ENCODE measurements around the gene INTS14. TPM values are rescaled to one million over a fixed set of nuclear protein-coding genes. Genes with fewer than 3 reads are reported as not detected.

Gene INTS14
- total RNA-seq (10 to 100 TPM; 32.9 to 71.3 (median 44.9) TPM), polyA plus RNA-seq (10 to 100 TPM; 17.2 to 30.9 (median 28.0) TPM)
- long read RNA-seq, donor 1, partial matches to known transcripts, result 0 of 5 reads
- long read RNA-seq, donor 1, other reads (novel, unspliced or antisense), result 0 of 5 reads
- long read RNA-seq, donor 2, partial matches to known transcripts, result 0 of 4 reads
- long read RNA-seq, donor 2, other reads (novel, unspliced or antisense), result 0 of 4 reads

DNA sequence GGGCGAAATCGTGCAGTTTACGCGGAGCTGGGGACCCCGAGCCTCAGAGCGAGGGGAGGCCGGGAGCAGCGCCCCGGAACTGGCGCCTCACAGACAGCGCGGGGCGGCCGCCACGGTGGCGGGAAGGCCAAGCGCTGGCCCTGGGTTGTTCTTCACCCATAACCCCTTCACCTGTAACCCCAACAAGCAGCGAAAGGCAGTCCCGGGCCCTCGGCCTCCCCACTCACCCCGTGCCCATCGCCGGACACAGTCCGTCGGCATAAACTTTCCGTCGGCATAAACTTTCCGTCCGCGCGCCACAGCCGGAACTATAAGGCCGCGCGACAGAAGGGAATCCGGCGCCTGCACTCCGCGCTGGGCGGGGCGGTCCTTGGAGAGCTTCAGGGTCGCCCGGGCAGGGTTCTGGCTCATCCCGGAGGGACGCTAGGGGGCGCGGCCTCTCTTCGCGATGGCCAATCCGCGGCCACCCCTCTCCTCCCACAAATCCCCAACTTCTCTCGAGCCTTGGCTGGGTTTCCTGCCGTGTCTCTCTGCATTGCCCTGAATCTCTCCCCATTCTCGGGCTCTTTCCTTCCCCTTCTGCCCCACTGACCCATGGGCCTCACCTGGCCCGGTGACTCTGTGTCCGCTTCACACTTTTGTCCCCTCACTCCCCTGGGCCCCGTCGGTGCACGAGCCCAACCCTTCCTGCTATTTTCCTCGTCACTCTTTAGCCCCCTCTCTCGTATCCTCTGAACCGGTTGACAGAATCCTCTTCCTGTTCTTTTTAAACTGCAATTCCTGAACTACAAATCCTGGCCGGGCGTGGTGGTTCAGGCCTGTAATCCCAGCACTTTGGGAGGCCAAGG, at the start of gene INTS14:
INTS14 (minus strand) TSS at position 261 of the 848 bp plus-strand sequence. CDS start 3,751 bp downstream, outside the sequence.
- WGBS, 5 donors, result 0 to 2% (median 1%) methylated on average over 54 to 64 of the region's 64 CpGs
- peak; percentile 98 for DNase-seq
- peaks cover 0 to 7% (median 0%) of the 10 kb centered on the region in 6 donors for H3K36me3 ChIP-seq
- peak; percentile 95 to 96 (median 95) for TF ChIP-seq POLR2AphosphoS5 (IDR thresholded peaks at IDR 0.05)
- TF ChIP-seq, protein P1, sequence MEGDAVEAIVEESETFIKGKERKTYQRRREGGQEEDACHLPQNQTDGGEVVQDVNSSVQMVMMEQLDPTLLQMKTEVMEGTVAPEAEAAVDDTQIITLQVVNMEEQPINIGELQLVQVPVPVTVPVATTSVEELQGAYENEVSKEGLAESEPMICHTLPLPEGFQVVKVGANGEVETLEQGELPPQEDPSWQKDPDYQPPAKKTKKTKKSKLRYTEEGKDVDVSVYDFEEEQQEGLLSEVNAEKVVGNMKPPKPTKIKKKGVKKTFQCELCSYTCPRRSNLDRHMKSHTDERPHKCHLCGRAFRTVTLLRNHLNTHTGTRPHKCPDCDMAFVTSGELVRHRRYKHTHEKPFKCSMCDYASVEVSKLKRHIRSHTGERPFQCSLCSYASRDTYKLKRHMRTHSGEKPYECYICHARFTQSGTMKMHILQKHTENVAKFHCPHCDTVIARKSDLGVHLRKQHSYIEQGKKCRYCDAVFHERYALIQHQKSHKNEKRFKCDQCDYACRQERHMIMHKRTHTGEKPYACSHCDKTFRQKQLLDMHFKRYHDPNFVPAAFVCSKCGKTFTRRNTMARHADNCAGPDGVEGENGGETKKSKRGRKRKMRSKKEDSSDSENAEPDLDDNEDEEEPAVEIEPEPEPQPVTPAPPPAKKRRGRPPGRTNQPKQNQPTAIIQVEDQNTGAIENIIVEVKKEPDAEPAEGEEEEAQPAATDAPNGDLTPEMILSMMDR (IDR thresholded peaks at IDR 0.05 in 8 of 11, conservative IDR thresholded peaks at IDR 0.05 in 3 of 11), result peak in 10 of 11 experiments; percentile 42 to 86 (median 74)
- TF ChIP-seq POLR2A (IDR thresholded peaks at IDR 0.05), result peak in 2 of 3 donors; percentile 53 to 58
- H3K4me1 ChIP-seq, result peaks cover 18 to 65% (median 36%) of the 10 kb centered on the region in 6 donors
- intact Hi-C loops (cut with DNase I; ENCODE audit: low total_unique reads), result no loop called here
- H3K27ac ChIP-seq, result peak within 1 kb of the TSS; percentile 90 to 95 (median 93)
- peak within 1 kb of the TSS; percentile 44 to 93 (median 81) for H3K4me3 ChIP-seq
- no peaks in the 10 kb centered on the region for H3K9me3 ChIP-seq
- H3K27me3 ChIP-seq (replicated peaks in 1 of 7), result no peaks in the 10 kb centered on the region

DNA sequence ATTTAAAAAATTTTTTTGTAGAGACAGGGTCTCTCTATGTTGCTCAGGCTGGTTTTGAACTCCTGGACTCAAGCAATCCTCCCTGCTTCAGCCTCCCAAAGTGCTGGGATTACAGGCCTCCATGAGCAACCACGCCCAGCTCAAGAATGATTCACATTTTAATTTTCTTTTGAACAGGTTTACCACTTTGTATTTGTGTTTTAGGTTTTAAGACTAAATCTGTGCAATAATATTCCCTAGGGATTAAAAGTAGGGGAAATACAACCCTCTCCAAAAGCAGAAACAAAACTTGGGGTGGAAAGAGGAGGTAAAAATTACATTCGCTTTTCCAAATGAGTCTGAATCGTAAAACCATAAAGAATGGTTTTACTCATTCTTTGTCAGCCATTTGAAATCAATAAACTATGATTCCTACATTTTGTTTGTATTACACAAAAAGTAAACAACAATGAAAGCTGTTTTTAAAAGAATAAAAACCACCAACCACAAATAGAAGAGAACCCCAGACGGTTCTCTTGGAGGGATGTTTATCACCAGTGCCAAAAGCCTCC, 48.6 kb upstream of the INTS14 start:
- TF ChIP-seq POLR2A (IDR thresholded peaks at IDR 0.05) (no peak), POLR2AphosphoS5 (IDR thresholded peaks at IDR 0.05) (no peak)
- TF ChIP-seq, protein P1 (IDR thresholded peaks at IDR 0.05 in 8 of 11, conservative IDR thresholded peaks at IDR 0.05 in 3 of 11), result no peak
- Histone ChIP-seq H3K9me3 (no peaks in the 10 kb centered on the region), H3K27ac (no peak overlapping the region), H3K36me3 (peaks cover 0 to 100% (median 67%) of the 10 kb centered on the region in 6 donors), H3K4me1 (no peaks in the 10 kb centered on the region), H3K4me3 (no peak overlapping the region), H3K27me3 (replicated peaks in 1 of 7) (no peaks in the 10 kb centered on the region)
- intact Hi-C loops (cut with DNase I; ENCODE audit: low total_unique reads), result no loop called here
- WGBS, 5 donors, result 82 to 93% (median 88%) methylated on average over 4 of the region's 4 CpGs
- DNase-seq, result no peak

DNA sequence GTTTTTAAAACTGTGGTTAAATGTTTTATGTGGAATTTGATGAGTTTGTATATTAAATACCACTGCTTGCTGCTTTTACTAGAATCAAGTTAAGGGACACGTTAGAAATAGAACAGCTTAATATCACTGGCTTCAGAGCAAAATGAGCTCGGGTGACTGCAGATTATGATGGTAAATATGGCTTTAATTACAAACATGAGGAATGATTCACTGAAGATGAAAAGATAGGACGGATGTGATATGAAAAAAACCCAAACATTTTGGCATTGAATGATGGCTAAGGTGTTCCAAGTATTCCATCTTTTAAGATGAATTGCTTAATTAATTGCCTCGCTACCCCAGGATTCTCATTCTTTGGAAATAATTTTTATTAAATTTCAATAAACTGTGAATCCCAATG, 44.5 kb upstream of the INTS14 start:
- H3K4me3 ChIP-seq, result no peak overlapping the region
- 92 to 95% (median 95%) methylated on average over 4 of the region's 4 CpGs for WGBS, 5 donors
- intact Hi-C loops (cut with DNase I; ENCODE audit: low total_unique reads), result no loop called here
- H3K4me1 ChIP-seq, result peaks cover 0 to 16% (median 3%) of the 10 kb centered on the region in 6 donors
- H3K27ac ChIP-seq, result no peak overlapping the region
- peaks cover 0 to 100% (median 48%) of the 10 kb centered on the region in 6 donors for H3K36me3 ChIP-seq
- H3K27me3 ChIP-seq (replicated peaks in 1 of 7), result no peaks in the 10 kb centered on the region
- no peak for TF ChIP-seq POLR2A (IDR thresholded peaks at IDR 0.05)
- TF ChIP-seq, protein P1 (IDR thresholded peaks at IDR 0.05 in 8 of 11, conservative IDR thresholded peaks at IDR 0.05 in 3 of 11), result no peak
- no peak for TF ChIP-seq POLR2AphosphoS5 (IDR thresholded peaks at IDR 0.05)
- DNase-seq, result no peak
- H3K9me3 ChIP-seq, result no peaks in the 10 kb centered on the region

Measured in spleen (tissue), 13 donors.